Activated naive CD4-positive, alpha-beta T cell (primary cell): ENCODE measurements around the gene BANP.
"Not testable (repeated sequence)": the region's sequence is repeated elsewhere in the genome, so short reads cannot be mapped to it uniquely, and the experiment has no call there.

Experiments
- DNase-seq, 4 experiments: peaks; one replicate each; lab custom pipeline; 2025; lab: John Stamatoyannopoulos, UW

BANP gene

DNA sequence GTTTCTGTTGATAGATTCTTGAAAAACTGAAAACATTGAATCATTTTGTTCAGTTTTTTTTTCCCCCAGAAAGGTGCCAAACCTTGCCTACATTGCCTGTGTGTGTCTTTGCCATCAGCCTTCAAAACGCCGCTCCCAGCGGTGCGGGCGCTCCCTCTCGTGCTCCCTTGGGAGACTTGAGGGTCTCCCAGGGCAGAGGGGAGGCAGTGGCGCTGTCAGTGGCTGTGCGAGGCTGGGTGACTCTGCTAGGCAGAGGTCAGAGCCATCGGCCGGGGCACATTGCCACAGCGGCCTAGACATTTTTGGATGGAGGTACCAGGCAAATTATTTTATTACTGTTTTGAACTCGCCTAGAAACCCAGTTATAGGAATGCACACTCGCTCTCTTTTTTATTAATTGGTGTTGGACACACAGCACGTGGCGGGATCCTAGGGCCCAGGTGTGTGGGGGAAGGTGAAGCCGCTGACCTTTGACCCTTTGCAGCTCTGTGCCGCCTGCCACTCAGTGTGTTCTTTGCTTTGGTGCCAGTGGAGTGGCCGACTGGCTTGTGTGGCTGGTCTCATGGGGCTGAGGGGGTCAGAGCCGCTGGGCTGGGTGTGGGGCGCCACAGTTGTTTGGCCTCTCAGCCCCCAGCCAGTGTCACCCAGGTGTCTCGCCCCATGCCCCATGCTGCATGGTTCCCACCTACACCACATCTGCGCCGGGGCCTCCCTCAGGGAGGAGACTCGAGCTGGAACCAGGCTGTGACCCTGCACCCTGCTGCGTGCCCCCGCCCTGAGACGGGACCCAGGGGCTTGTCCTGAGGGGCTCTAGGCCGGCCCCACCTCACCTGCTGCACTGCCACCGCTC lies 115.7 kb downstream of the BANP start:
- DNase-seq: no peak

GRCh38 chr16:88067530-88068411 lies 116.5 kb downstream of the BANP start:
- DNase-seq: no peak

- DNase-seq: no peak
These were observed 117.5 kb downstream of the BANP start for GRCh38 chr16:88068476-88069396.

DNA sequence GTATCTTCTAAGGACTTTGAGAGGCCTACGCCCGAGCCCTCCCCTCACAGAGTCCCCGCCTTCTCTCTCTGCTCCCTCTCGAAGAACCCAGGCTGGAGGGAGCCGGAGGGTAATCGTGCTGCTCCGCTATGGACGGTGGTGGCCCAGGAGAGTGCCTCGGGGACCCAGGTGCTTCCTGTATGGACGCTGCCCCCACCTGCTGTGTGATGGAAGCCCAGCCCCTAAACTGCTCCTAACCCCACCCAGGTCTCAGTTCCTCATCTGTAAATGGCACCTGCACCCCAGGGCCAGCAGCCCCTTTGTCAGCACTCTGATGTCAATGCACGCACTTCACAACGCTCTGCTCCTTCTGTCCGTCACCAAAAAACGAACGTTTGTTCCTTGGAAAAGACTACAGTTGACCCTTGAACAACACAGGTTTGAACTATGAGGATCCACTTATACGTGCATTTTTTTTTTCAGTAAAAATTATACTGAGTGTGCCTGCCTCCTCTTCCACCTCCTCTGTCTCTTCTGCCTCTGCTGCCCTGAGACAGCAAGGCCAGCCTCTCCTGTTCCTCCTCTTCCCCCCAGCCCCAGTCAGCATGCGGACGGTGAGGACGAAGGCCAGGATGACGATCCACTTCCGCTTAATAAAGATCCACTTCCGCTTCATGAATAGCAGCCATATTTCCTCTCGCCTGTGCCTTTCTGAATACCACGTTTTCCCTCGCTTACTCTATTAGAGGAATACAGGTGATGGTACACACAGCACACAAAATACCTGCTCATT lies 118.3 kb downstream of the BANP start:
- DNase-seq: no peak

DNA sequence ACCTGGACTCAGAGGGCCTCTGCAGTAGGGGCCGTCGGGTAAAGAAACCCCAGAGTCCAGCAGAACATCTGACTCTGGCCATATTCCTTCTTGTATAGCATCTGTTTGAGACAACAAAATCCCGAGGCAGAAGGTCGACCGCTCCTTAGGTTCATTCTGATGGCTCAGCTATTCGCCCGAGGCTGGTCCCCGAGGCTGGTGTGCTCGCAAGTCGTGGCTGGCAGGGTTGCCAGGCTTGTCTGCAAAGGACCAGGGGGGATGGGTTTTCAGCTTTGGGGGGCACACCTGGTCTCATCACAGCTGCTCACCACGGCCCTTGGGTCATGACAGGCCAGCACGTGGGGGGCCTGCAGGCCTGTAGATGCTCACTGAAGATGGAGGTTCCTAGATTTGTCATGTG lies 119.1 kb downstream of the BANP start:
- no peak for DNase-seq

DNA sequence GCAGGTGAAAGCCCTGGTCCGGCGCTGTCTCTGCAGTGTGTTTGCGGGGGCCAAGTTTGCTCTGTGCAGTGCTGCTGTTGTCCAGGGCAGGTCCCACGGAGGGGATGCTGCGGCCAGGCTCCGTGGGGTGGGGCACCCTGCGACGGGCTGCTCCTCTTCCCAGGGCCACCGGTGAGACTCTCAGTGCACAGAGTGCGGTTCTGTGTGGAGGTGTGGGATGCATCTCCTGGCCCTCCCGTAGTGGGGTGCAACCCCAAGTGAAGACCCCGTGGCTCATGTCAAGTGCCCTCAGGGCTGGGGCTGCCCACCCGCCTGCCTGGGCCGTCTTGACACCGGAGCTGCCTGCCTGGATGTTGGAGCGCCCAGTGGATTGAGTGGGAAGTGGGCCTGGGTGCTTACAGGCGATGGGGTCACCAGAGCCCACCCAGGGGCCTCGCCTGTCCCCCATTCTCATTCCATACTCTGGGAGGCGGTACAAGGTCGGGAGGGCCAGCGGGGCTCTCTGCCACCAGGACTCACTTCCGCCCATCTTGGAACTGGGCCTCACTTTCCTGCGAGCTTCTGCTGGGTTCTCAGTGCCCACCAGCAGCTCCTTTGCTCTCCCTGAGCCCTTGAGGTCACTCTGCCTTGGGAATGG lies 119.9 kb downstream of the BANP start:
- no peak for DNase-seq

- no peak for DNase-seq
These were observed 120.7 kb downstream of the BANP start for GRCh38 chr16:88071908-88072307.

GRCh38 chr16:88072571-88073001 lies 121.4 kb downstream of the BANP start:
- no peak for DNase-seq

- no peak for DNase-seq
These were observed 122.0 kb downstream of the BANP start for GRCh38 chr16:88073201-88073721.

GRCh38 chr16:88074041-88074440 lies 122.8 kb downstream of the BANP start:
- no peak for DNase-seq

DNA sequence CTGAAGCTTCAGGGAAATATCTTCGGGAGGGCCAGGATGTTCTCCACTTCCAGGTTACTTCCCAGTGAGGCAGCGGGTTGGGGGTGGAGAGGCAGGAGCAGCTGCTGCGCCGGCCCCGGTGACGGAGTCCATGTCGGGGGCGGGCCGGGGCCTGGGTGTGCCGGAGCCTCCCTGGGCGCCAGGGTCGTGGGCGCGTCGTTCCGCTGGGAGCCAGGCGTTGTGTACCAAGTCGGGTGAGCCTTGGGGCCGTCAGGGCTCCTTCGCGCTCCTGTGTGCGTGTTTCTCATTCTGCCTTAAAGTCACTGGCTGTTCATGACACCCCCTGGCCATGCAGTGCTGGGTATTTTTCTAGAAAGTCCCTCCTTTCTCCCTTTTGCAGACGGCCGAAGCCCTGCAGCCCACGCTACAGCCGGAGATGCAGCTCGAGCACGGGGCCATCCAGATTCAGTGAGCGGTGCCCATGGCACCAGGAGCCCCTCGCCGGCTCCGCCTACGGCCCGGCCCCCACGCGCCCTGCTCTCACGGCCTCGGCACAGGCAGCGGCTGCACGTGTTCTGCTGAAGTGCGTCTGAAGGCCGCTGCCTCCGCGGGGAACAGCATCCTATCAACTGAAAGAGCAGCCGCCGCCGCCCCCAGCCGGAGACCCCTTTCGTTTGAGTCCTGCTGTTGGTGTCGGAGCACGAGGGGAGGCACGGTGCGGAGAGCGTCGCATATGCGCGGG lies 125.1 kb downstream of the BANP start:
- DNase-seq: no peak

DNA sequence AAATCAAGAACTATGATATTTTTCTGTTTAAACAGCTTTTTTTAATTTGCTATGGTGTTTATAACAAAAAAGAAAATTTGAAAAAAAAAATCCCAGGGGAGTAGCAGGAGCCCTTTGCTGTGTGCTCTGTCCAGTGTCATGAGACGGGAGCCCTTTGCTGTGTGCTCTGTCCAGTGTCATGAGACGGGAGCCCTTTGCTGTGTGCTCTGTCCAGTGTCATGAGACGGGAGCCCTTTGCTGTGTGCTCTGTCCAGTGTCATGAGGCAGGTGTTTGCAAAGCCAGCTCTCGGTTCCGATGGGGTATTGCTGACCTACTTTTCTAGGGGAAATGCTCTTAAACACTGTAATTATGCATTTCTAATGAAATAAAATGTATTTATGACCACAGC lies 125.7 kb downstream of the BANP start:
- not testable (repeated sequence) for DNase-seq

DNA sequence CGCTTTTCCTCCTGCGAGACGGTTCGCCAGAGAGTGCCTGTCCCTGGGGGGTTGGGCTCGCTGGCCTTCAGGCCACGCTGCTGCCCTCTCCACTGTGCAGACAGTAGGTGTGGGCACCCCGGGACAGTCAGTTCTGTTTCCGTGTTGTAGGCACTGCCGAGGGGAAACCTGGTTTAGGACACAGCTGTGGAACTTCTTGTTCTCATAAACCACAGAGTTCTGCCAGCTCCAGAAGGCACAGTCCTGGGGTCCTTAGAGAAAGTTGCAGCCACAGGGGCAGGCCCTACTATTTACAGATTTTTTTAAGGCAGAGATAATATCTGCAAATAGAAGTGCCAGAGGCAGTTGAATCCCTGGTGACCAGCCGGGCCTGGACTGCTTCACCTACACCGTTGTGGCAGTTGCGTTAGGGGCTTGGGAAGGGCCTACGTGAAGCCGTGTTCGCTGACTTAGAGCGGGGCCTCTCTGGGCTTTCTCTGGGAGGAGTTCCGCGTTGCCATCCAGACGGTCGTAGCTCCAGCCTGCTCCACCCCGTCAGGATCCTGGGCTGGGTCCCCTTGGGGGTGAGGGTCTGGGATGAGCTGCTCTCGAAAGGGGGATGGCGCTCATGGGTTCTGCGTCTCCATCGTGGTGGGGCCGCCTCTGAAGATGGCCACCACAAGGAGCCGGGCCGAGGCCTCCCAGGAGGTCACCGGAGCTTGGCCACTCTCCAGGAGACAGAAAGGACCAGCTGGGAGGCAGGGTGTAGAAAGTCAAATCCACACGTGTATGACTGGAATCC lies 126.3 kb downstream of the BANP start:
- no peak for DNase-seq

- DNase-seq: no peak
These were observed 127.0 kb downstream of the BANP start for GRCh38 chr16:88078111-88078775.

DNA sequence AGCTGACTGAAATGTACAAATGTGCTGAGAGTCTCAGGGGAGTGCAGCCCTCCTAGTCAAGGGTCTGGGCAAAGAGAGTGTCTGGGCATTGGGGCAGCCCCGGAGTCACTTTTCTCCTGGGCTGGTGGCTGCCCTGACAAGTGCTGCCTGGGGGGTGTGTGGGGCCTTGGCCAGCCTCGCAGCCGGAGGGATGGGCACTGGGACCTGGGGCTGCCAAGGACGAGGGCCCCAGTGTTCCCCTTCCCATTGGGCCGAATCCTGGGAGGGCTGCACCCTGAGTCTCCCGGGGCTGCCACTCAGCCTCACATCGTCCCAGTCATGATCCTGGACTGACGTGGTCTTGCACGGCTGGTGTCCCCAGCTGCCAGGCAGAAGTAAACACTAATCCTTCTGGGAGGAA lies 132.3 kb downstream of the BANP start:
- DNase-seq: no peak

DNA sequence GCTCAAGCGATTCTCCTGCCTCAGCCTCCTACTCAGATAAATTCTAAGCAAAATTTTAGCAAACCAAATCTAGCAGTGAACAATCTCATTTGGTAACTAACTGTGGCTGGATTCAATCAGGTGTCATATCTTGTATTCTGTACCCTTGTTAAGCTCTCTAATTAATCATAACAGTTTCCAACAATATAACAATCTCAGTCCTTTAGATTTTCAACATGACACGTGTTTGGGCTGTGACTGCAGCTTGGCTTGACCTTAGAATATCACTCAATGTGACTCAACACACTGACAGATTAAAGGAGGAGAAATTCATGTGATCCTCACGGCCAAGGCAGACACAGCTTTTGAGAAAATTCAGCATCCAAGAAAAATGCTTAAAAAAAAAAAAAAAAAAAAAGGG lies 133.6 kb downstream of the BANP start:
- DNase-seq: no peak

DNA sequence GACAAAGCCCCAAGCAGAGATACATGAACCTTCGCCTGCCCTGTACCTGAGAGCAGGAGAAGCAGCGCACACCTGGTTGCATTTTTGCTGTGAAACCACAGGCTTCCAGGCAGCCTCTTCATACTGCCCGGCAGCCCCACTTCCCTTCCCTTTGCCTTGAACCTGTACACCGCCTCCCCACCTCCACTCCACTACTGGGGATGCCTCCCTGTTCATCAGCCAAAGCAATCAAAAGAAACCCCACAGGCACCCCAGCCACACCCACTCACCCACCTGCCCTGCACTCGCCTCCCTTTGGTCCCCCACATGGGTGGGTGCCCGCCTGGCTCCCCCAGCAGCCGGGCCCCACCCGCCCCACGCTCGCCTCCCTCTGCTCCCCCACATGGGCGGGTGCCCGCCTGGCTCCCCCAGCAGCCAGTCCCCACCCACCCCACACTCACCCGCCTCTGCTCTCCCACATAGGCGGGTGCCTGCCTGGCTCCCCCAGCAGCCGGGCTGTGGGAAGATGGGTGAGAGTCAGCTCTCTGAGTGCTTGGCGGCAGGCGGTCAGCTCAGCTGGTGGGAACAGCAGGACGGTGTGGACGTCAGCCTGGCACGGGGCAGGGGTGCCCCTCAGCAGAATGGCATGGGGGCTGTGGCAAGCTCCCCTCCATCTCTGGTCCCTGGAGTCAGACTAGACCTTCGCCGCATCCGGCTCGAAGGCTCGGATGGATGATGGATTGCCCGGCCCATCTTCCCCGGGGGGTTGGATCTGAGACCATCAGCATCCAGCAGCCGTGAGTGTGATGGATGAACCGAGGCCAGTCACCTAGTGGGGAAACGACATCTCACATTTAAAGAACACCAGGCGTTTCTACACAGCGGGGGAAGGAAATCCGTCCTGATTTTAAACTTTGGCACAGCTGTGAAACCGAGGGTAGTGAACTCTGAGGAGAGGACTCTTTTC lies 135.6 kb downstream of the BANP start:
- no peak for DNase-seq
